ENCODE results near the gene PWWP2B. TPM values are rescaled to one million over a fixed set of nuclear protein-coding genes. Genes with fewer than 3 reads are reported as not detected.

The PWWP2B gene
- total RNA-seq, 1 experiment from 2014 or later: 51.6 TPM

DNA sequence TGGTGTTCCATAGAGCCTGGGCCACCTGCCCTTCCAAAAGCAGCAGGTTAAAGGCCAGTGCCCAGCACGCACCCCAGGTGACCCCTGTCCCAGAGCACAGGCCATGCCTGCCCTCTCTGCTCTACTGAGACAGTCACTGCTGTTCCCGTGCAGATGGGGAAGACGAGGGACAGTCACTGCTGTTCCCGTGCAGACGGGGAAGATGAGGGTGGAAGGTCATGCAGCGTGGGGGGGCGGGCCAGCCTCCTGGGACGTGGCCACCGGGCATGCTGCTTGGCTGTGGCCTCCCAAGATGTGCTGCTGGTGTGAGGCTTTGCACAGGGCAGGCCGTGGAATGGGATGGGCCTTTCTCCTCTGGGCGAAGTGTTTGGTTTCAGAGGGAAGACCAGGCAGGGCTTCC lies 46.6 kb upstream of the PWWP2B start:
- BruUV-seq (replicated peaks): no TSS peak
- no peak for ATAC-seq

DNA sequence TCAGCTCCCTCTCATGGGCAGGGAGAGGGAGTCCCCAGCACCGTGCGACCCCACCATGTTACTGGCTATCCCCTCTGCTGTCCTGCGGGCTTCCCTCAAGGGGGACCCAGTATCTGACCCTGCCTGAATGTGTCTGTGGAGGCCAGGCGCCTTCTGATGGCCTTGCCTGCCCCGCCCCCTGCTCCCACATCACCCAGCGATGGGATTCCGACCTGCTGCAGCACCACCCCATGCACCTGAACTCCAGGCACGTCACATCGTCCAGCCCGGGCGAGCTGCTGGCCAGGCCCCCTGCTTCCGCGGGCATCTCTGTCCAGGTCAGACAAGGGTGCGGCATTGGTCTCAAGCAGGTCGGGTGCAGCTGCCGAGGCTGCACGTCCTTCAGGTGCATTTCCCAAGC lies 46.1 kb upstream of the PWWP2B start:
- H3K4me1 ChIP-seq (ENCODE audit: control insufficient read depth, insufficient read depth, low read length): no peaks in the 10 kb centered on the region
- H3K4me3 ChIP-seq (ENCODE audit: low read depth in 2 of 2, low read length in 2 of 2): no peak overlapping the region
- ChIA-PET POLR2A (no interaction called here), CTCF (no interaction called here)
- in situ Hi-C loops (cut with HindIII; ENCODE audit: low pct_unique_long_range_greater_than_20kb, low sequenced_read_pairs): no loop called here
- BruUV-seq (replicated peaks): no TSS peak
- no peaks in the 10 kb centered on the region for H3K27me3 ChIP-seq (ENCODE audit: control insufficient read depth, insufficient read depth, low read length)
- intact Hi-C loops (cut with micrococcal nuclease; ENCODE audit: unreplicated experiment): no loop called here
- no peaks in the 10 kb centered on the region for H3K9me3 ChIP-seq (ENCODE audit: control insufficient read depth, insufficient read depth, low read depth, low read length)
- no peak for TF ChIP-seq SIN3A (IDR thresholded peaks at IDR 0.05; ENCODE audit: borderline replicate concordance, insufficient read depth, low read depth, low read length)
- TF ChIP-seq, protein P1, sequence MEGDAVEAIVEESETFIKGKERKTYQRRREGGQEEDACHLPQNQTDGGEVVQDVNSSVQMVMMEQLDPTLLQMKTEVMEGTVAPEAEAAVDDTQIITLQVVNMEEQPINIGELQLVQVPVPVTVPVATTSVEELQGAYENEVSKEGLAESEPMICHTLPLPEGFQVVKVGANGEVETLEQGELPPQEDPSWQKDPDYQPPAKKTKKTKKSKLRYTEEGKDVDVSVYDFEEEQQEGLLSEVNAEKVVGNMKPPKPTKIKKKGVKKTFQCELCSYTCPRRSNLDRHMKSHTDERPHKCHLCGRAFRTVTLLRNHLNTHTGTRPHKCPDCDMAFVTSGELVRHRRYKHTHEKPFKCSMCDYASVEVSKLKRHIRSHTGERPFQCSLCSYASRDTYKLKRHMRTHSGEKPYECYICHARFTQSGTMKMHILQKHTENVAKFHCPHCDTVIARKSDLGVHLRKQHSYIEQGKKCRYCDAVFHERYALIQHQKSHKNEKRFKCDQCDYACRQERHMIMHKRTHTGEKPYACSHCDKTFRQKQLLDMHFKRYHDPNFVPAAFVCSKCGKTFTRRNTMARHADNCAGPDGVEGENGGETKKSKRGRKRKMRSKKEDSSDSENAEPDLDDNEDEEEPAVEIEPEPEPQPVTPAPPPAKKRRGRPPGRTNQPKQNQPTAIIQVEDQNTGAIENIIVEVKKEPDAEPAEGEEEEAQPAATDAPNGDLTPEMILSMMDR (IDR thresholded peaks at IDR 0.05): no peak
- no peak for TF ChIP-seq POLR2AphosphoS5 (IDR thresholded peaks at IDR 0.05; ENCODE audit: low read depth, low read length)
- TF ChIP-seq, protein P2, sequence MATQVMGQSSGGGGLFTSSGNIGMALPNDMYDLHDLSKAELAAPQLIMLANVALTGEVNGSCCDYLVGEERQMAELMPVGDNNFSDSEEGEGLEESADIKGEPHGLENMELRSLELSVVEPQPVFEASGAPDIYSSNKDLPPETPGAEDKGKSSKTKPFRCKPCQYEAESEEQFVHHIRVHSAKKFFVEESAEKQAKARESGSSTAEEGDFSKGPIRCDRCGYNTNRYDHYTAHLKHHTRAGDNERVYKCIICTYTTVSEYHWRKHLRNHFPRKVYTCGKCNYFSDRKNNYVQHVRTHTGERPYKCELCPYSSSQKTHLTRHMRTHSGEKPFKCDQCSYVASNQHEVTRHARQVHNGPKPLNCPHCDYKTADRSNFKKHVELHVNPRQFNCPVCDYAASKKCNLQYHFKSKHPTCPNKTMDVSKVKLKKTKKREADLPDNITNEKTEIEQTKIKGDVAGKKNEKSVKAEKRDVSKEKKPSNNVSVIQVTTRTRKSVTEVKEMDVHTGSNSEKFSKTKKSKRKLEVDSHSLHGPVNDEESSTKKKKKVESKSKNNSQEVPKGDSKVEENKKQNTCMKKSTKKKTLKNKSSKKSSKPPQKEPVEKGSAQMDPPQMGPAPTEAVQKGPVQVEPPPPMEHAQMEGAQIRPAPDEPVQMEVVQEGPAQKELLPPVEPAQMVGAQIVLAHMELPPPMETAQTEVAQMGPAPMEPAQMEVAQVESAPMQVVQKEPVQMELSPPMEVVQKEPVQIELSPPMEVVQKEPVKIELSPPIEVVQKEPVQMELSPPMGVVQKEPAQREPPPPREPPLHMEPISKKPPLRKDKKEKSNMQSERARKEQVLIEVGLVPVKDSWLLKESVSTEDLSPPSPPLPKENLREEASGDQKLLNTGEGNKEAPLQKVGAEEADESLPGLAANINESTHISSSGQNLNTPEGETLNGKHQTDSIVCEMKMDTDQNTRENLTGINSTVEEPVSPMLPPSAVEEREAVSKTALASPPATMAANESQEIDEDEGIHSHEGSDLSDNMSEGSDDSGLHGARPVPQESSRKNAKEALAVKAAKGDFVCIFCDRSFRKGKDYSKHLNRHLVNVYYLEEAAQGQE (IDR thresholded peaks at IDR 0.05; ENCODE audit: insufficient read depth in 1 of 2, low read depth in 2 of 2, low read length in 1 of 2): no peak
- no peak for TF ChIP-seq TCF7L2 (IDR thresholded peaks at IDR 0.05; ENCODE audit: low read depth, low read length)
- H3K36me3 ChIP-seq (ENCODE audit: control insufficient read depth, insufficient read depth, low read length): no peaks in the 10 kb centered on the region
- ATAC-seq: no peak
- H3K27ac ChIP-seq (ENCODE audit: low read length): no peak overlapping the region
- no peak for DNase-seq (ENCODE audit: low read depth, low spot score)

More for the DNA sequence above, 46.6 kb upstream of the PWWP2B start:
- TF ChIP-seq POLR2AphosphoS5 (IDR thresholded peaks at IDR 0.05; ENCODE audit: low read depth, low read length) (no peak), TCF7L2 (IDR thresholded peaks at IDR 0.05; ENCODE audit: low read depth, low read length) (no peak), SIN3A (IDR thresholded peaks at IDR 0.05; ENCODE audit: borderline replicate concordance, insufficient read depth, low read depth, low read length) (no peak)
- TF ChIP-seq, protein P1 (IDR thresholded peaks at IDR 0.05): no peak
- H3K9me3 ChIP-seq (ENCODE audit: control insufficient read depth, insufficient read depth, low read depth, low read length): no peaks in the 10 kb centered on the region
- no peaks in the 10 kb centered on the region for H3K4me1 ChIP-seq (ENCODE audit: control insufficient read depth, insufficient read depth, low read length)
- no peak for DNase-seq (ENCODE audit: low read depth, low spot score)
- H3K27ac ChIP-seq (ENCODE audit: low read length): no peak overlapping the region
- in situ Hi-C loops (cut with HindIII; ENCODE audit: low pct_unique_long_range_greater_than_20kb, low sequenced_read_pairs): no loop called here
- ChIA-PET POLR2A (no interaction called here), CTCF (no interaction called here)
- H3K36me3 ChIP-seq (ENCODE audit: control insufficient read depth, insufficient read depth, low read length): no peaks in the 10 kb centered on the region
- intact Hi-C loops (cut with micrococcal nuclease; ENCODE audit: unreplicated experiment): no loop called here
- no peaks in the 10 kb centered on the region for H3K27me3 ChIP-seq (ENCODE audit: control insufficient read depth, insufficient read depth, low read length)
- H3K4me3 ChIP-seq (ENCODE audit: low read depth in 2 of 2, low read length in 2 of 2): no peak overlapping the region

Measured in Panc1 (cell line).